Panc1 (cell line): ENCODE measurements around the gene CD96. TPM values are rescaled to one million over a fixed set of nuclear protein-coding genes. Genes with fewer than 3 reads are reported as not detected.

Experiments
- ATAC-seq: fragments of 200-7000 bp; cut with Tn5 transposase; 2 replicates; pipeline ENCODE4 v1.9.1; 2020; ENCODE audit warnings: mild to moderate bottlenecking, moderate library complexity
- BruUV-seq: library from RNA; stranded (reverse); fragments of 400-500 nt; replicated peaks from 2 replicates; lab custom pipeline; 2021; lab: Mats Ljungman, UMichigan
- CTCF ChIA-PET: fragments of 300-600 bp; sonication (Branson Sonifier 250); formaldehyde crosslinking; loops from one replicate; lab custom pipeline; 2022; ENCODE audit warnings: antibody characterized with exemption; lab: Charles Lee
- POLR2A ChIA-PET: fragments of 300-600 bp; sonication (Branson Sonifier 250); formaldehyde crosslinking; loops from one replicate; lab custom pipeline; 2022; ENCODE audit warnings: antibody characterized with exemption; lab: Charles Lee
- DNase-seq: peaks from one replicate; pipeline ENCODE4 v3.0.0-alpha.2; 2010; ENCODE audit warnings: low read depth, low spot score
- H3K27ac ChIP-seq: 2 replicates; pipeline ENCODE4 v1.5.1; 2011; ENCODE audit warnings: mild to moderate bottlenecking, low read length, inconsistent platforms
- H3K27me3 ChIP-seq: fragments of 200-500 bp; sonication (Bioruptor generic); 2 replicates; pipeline ENCODE4 v1.6.0; 2014; ENCODE audit warnings: low read length, inconsistent platforms; ENCODE audit not compliant: control insufficient read depth, insufficient read depth
- H3K36me3 ChIP-seq: fragments of 200-500 bp; sonication (Bioruptor generic); 2 replicates; pipeline ENCODE4 v1.5.1; 2014; ENCODE audit warnings: inconsistent platforms, mild to moderate bottlenecking, low read length, moderate library complexity; ENCODE audit not compliant: control insufficient read depth, insufficient read depth
- H3K4me1 ChIP-seq: 2 replicates; pipeline ENCODE4 v1.5.1; 2011; ENCODE audit warnings: inconsistent platforms, mild to moderate bottlenecking, low read length, moderate library complexity; ENCODE audit not compliant: control insufficient read depth, insufficient read depth
- H3K4me3 ChIP-seq, 2 experiments: 2 replicates each; pipeline ENCODE4 v1.5.1; 2011 to 2012; ENCODE audit warnings: low read depth in 2 of 2, low read length in 2 of 2, mild to moderate bottlenecking in 2 of 2, inconsistent platforms in 1 of 2, moderate library complexity in 1 of 2
- H3K9me3 ChIP-seq: fragments of 200-500 bp; sonication (Bioruptor generic); 2 replicates; pipeline ENCODE4 v1.5.1; 2014; ENCODE audit warnings: low read depth, mild to moderate bottlenecking, inconsistent platforms, low read length, moderate library complexity; ENCODE audit not compliant: control insufficient read depth, insufficient read depth
- POLR2AphosphoS5 ChIP-seq: IDR thresholded peaks from 2 replicates; pipeline ENCODE4 v1.6.1; 2012; ENCODE audit warnings: mild to moderate bottlenecking, low read depth, low read length, moderate library complexity
- SIN3A ChIP-seq: IDR thresholded peaks from 2 replicates; pipeline ENCODE4 v1.6.1; 2012; ENCODE audit warnings: low read depth, mild to moderate bottlenecking, low read length, moderate library complexity, borderline replicate concordance; ENCODE audit not compliant: insufficient read depth
- TCF7L2 ChIP-seq: IDR thresholded peaks from 2 replicates; pipeline ENCODE4 v1.6.1; 2011; ENCODE audit warnings: mild to moderate bottlenecking, low read depth, low read length, inconsistent platforms
- in situ Hi-C: cut with HindIII; loops from 2 replicates; pipeline ENCODE4 v1.10.0; 2016; ENCODE audit warnings: low sequenced_read_pairs, low pct_unique_long_range_greater_than_20kb
- intact Hi-C: fragments of 100-400 bp; cut with micrococcal nuclease; formaldehyde crosslinking; loops from one replicate; pipeline ENCODE4 v1.10.0; 2022; ENCODE audit not compliant: unreplicated experiment
- total RNA-seq: library from RNA; stranded (reverse); gene quantifications from one replicate; pipeline ENCODE4 v1.2.1, GENCODE V29; 2021; ENCODE audit not compliant: unreplicated experiment
- TF ChIP-seq, protein P1 (sequence below), 2 experiments: IDR thresholded peaks; 2 replicates each; pipeline ENCODE4 v1.6.1; 2011 to 2012; ENCODE audit warnings: low read depth in 2 of 2, control low read depth in 1 of 2, low read length in 1 of 2, mild to moderate bottlenecking in 1 of 2, moderate library complexity in 1 of 2; ENCODE audit not compliant: insufficient read depth in 1 of 2
- TF ChIP-seq, protein P2 (sequence below): fragments of 450-650 bp; IDR thresholded peaks from 2 replicates; pipeline ENCODE4 v1.5.1; 2017; ENCODE audit warnings: mild to moderate bottlenecking

CD96 gene
- total RNA-seq, 1 experiment from 2014 or later: not detected

GRCh38 chr3:111588527-111588926 lies 46.5 kb downstream of the CD96 start:
- DNase-seq (no peak), ATAC-seq (no peak)
- H3K36me3 ChIP-seq: no peaks in the 10 kb centered on the region
- H3K4me1 ChIP-seq: no peaks in the 10 kb centered on the region
- TF ChIP-seq TCF7L2 (no peak), SIN3A (no peak), POLR2AphosphoS5 (no peak)
- TF ChIP-seq, protein P1, sequence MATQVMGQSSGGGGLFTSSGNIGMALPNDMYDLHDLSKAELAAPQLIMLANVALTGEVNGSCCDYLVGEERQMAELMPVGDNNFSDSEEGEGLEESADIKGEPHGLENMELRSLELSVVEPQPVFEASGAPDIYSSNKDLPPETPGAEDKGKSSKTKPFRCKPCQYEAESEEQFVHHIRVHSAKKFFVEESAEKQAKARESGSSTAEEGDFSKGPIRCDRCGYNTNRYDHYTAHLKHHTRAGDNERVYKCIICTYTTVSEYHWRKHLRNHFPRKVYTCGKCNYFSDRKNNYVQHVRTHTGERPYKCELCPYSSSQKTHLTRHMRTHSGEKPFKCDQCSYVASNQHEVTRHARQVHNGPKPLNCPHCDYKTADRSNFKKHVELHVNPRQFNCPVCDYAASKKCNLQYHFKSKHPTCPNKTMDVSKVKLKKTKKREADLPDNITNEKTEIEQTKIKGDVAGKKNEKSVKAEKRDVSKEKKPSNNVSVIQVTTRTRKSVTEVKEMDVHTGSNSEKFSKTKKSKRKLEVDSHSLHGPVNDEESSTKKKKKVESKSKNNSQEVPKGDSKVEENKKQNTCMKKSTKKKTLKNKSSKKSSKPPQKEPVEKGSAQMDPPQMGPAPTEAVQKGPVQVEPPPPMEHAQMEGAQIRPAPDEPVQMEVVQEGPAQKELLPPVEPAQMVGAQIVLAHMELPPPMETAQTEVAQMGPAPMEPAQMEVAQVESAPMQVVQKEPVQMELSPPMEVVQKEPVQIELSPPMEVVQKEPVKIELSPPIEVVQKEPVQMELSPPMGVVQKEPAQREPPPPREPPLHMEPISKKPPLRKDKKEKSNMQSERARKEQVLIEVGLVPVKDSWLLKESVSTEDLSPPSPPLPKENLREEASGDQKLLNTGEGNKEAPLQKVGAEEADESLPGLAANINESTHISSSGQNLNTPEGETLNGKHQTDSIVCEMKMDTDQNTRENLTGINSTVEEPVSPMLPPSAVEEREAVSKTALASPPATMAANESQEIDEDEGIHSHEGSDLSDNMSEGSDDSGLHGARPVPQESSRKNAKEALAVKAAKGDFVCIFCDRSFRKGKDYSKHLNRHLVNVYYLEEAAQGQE (IDR thresholded peaks at IDR 0.05; ENCODE audit: insufficient read depth in 1 of 2, low read depth in 2 of 2, low read length in 1 of 2): no peak
- intact Hi-C loops (no loop called here), in situ Hi-C loops (no loop called here)
- CTCF ChIA-PET: no interaction called here
- H3K27me3 ChIP-seq: no peaks in the 10 kb centered on the region
- no peaks in the 10 kb centered on the region for H3K9me3 ChIP-seq
- H3K4me3 ChIP-seq: no peak overlapping the region
- no peak overlapping the region for H3K27ac ChIP-seq
- BruUV-seq: no TSS peak
- POLR2A ChIA-PET: no interaction called here

DNA sequence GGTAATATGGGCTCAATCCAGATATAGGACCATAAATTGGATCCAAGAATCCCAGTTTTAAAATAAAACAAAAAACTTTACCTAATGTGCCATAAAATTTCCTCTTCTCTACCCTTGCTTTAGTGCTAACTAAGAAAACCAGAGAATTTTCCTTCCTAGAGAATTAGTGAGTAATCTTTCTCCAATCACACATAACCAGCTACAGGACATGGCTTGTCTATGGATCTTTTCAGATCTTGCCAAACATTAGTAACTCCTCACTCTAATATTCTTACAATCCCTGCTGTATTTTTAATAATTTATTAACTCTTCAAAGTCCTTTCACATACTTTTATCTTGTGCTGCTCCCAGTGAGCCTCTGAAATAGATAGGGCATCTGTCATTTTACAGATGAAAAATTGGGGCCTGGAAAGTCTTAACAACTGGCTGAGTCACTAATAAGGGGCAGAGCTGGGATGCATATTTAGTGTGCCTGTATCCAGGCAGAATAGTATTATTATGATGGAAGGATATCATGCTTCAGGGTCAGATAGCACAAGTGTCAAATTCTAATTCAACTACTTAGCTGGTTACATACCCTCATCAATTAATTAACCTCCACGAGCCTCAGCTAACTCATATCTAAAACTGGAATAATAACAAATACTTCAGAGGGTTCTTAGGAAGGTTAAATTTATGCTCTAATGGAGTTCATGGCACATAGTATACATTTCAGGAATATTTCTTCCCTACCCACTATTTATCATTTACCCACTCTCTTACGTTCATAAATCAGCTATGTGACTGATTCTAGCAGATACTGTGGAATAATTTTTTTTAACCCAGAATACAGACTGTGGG lies 47.5 kb downstream of the CD96 start:
- no peak for ATAC-seq
- in situ Hi-C loops (no loop called here), intact Hi-C loops (no loop called here)
- Histone ChIP-seq H3K36me3 (no peaks in the 10 kb centered on the region), H3K27me3 (no peaks in the 10 kb centered on the region), H3K4me1 (no peaks in the 10 kb centered on the region), H3K9me3 (no peaks in the 10 kb centered on the region), H3K4me3 (no peak overlapping the region), H3K27ac (no peak overlapping the region)
- TF ChIP-seq TCF7L2 (no peak), SIN3A (no peak), POLR2AphosphoS5 (no peak)
- TF ChIP-seq, protein P2, sequence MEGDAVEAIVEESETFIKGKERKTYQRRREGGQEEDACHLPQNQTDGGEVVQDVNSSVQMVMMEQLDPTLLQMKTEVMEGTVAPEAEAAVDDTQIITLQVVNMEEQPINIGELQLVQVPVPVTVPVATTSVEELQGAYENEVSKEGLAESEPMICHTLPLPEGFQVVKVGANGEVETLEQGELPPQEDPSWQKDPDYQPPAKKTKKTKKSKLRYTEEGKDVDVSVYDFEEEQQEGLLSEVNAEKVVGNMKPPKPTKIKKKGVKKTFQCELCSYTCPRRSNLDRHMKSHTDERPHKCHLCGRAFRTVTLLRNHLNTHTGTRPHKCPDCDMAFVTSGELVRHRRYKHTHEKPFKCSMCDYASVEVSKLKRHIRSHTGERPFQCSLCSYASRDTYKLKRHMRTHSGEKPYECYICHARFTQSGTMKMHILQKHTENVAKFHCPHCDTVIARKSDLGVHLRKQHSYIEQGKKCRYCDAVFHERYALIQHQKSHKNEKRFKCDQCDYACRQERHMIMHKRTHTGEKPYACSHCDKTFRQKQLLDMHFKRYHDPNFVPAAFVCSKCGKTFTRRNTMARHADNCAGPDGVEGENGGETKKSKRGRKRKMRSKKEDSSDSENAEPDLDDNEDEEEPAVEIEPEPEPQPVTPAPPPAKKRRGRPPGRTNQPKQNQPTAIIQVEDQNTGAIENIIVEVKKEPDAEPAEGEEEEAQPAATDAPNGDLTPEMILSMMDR: no peak
- TF ChIP-seq, protein P1 (IDR thresholded peaks at IDR 0.05; ENCODE audit: insufficient read depth in 1 of 2, low read depth in 2 of 2, low read length in 1 of 2): no peak
- POLR2A ChIA-PET: no interaction called here
- DNase-seq: no peak
- CTCF ChIA-PET: no interaction called here
- BruUV-seq: no TSS peak
